Measurements from ENCODE around the gene RHO.

RHO gene

GRCh38 chr3:129584631-129585030 lies 56.2 kb downstream of the RHO start:
- DNase-seq: no peak
